HUES64 (cell line): ENCODE data around the gene FAM217A.
A peak's percentile ranks its signal among the peaks of the same experiment; 100 is the strongest.

Experiments used
- H3K27ac ChIP-seq: 2 replicates; pipeline ENCODE4 v1.7.0; 2013; ENCODE audit warnings: low read depth, low read length, inconsistent platforms
- H3K27me3 ChIP-seq: 2 replicates; pipeline ENCODE4 v1.6.1; 2013; ENCODE audit warnings: mild to moderate bottlenecking, low read length; ENCODE audit not compliant: insufficient read depth
- H3K36me3 ChIP-seq: 2 replicates; pipeline ENCODE4 v1.6.1; 2013; ENCODE audit warnings: mild to moderate bottlenecking, low read length; ENCODE audit not compliant: insufficient read depth
- H3K4me1 ChIP-seq: 2 replicates; pipeline ENCODE4 v1.6.1; 2013; ENCODE audit warnings: mild to moderate bottlenecking, low read length, moderate library complexity; ENCODE audit not compliant: insufficient read depth
- H3K4me3 ChIP-seq: 2 replicates; pipeline ENCODE4 v1.5.1; 2013; ENCODE audit warnings: mild to moderate bottlenecking, low read length, moderate library complexity
- H3K9ac ChIP-seq: 2 replicates; pipeline ENCODE4 v1.6.1; 2013; ENCODE audit warnings: mild to moderate bottlenecking, low read depth, low read length
- H3K9me3 ChIP-seq: 2 replicates; pipeline ENCODE4 v1.6.1; 2013; ENCODE audit warnings: low read depth, low read length; ENCODE audit not compliant: insufficient read depth
- WGBS: fragments of 150-250, 120-280 bp; methylation state at CpG from one replicate; pipeline ENCODE4 v1.1.7; 2013; ENCODE audit warnings: missing lambda C conversion rate; 5-methylcytosine and 5-hydroxymethylcytosine counted together

FAM217A gene

DNA sequence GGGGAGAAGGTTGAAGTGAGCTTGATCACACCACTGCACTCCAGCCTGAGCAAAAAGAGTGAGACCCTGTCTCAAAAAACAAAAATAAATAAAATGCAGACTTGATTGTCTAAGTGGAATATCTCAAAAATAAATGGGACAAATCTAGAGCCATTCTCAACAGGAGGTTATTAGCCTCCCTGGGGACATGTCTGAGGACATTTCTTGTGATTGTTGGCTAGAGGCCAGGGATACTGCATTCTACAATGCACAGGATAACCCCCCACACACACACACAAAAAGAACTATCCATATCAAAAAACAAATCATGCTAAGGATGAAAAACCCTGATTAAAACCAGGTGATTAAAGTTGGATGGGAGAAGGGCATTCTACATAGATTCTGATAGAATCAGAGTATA lies 37.5 kb downstream of the FAM217A start:
- H3K4me1 ChIP-seq, result no peaks in the 10 kb centered on the region
- H3K36me3 ChIP-seq, result peaks cover 96% of the 10 kb centered on the region
- H3K9me3 ChIP-seq, result no peaks in the 10 kb centered on the region
- no peak overlapping the region for H3K4me3 ChIP-seq
- H3K27me3 ChIP-seq, result no peaks in the 10 kb centered on the region
- H3K27ac ChIP-seq, result no peak overlapping the region
- H3K9ac ChIP-seq, result no peak overlapping the region

DNA sequence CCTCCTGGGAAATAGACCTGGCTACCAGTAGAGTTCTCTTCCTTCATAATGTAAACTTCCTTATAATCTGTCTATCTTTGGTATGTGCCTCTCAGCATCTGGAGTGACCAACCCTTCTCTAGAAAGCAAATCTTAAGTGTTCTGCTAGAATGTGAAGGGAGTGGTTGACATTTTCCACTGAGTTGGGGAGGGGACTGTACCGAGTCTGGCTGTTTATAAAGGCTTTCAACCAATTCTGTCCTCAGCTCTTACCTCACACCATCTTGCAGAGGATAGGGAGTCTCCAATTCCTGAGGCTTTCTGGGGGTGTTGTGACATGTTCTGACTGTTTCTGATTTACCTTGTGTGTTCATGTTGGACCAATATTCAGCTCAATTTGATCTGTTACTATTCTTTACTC lies 39.6 kb downstream of the FAM217A start:
- no peak overlapping the region for H3K9ac ChIP-seq
- no peak overlapping the region for H3K27ac ChIP-seq
- H3K36me3 ChIP-seq, result peaks cover 91% of the 10 kb centered on the region
- no peaks in the 10 kb centered on the region for H3K27me3 ChIP-seq
- WGBS, result no CpG with 5 or more reads among the region's 1 CpG
- H3K9me3 ChIP-seq, result no peaks in the 10 kb centered on the region
- no peaks in the 10 kb centered on the region for H3K4me1 ChIP-seq
- no peak overlapping the region for H3K4me3 ChIP-seq

DNA sequence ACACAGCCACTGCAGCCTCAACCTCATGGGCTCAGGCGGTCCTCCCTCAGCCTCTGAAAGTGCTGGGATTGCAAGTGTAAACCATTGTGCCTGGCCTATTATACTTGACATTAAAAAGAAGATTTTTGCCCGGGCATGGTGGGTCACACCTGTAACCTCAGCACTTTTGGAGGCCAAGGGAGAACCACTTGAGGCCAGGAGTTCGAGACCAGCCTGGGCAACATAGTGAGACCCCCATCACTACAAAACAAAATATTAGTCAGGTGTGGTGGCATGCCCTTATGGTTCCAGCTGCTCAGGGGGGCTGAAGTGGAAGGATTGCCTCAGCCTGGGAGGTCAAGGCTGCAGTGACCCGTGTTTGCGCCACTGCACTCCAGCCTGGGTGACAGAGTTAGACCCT lies 42.4 kb downstream of the FAM217A start:
- WGBS, result 98% methylated on average over 5 of the region's 5 CpGs

DNA sequence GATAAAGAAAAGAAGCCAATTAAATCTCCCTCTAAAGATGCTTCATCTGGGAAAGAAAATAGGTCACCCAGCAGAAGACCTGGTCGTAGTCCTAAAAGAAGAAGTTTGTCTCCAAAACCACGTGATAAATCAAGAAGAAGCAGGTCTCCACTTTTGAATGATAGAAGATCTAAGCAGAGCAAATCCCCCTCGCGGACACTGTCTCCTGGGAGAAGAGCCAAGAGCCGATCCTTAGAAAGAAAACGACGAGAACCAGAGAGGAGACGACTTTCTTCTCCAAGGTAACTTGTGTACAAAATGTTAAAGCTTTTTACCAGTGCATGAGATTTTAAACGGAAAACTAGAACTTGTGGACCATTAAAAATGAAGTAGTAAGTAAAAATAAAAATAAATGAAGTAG lies 46.5 kb downstream of the FAM217A start:
- WGBS, result 93% methylated on average over 9 of the region's 9 CpGs
- Histone ChIP-seq H3K9me3 (no peaks in the 10 kb centered on the region), H3K27me3 (no peaks in the 10 kb centered on the region), H3K27ac (no peak overlapping the region), H3K4me3 (no peak overlapping the region), H3K4me1 (peaks cover 6% of the 10 kb centered on the region; the same call in 1 of the 2 replicates), H3K36me3 (peaks cover 74% of the 10 kb centered on the region), H3K9ac (peak overlapping the region; percentile 17; the same call in 1 of the 2 replicates)

More for the DNA sequence above, 42.4 kb downstream of the FAM217A start:
- peaks cover 91% of the 10 kb centered on the region for H3K36me3 ChIP-seq
- H3K4me3 ChIP-seq, result no peak overlapping the region
- no peaks in the 10 kb centered on the region for H3K4me1 ChIP-seq
- no peak overlapping the region for H3K9ac ChIP-seq
- H3K9me3 ChIP-seq, result no peaks in the 10 kb centered on the region
- no peak overlapping the region for H3K27ac ChIP-seq
- no peaks in the 10 kb centered on the region for H3K27me3 ChIP-seq

DNA sequence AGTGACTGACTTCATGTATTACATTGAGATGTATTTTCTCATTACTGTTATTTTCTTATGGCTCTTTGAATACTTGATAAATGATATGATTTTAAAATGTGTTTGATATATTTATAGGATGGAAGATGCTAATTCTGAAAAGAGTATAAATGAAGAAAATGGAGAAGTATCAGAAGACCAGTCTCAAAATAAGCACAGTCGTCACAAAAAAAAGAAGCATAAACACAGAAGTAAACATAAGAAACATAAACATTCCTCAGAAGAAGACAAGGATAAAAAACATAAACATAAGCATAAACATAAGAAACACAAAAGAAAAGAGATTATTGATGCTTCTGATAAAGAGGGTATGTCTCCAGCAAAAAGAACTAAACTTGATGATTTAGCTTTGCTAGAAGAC lies 47.5 kb downstream of the FAM217A start:
- no peak overlapping the region for H3K27ac ChIP-seq
- no peaks in the 10 kb centered on the region for H3K9me3 ChIP-seq
- H3K27me3 ChIP-seq, result no peaks in the 10 kb centered on the region
- H3K9ac ChIP-seq, result no peak overlapping the region
- peaks cover 6% of the 10 kb centered on the region; the same call in 1 of the 2 replicates for H3K4me1 ChIP-seq
- peaks cover 64% of the 10 kb centered on the region for H3K36me3 ChIP-seq
- H3K4me3 ChIP-seq, result no peak overlapping the region
- WGBS, result 100% methylated on average over 1 of the region's 1 CpG

DNA sequence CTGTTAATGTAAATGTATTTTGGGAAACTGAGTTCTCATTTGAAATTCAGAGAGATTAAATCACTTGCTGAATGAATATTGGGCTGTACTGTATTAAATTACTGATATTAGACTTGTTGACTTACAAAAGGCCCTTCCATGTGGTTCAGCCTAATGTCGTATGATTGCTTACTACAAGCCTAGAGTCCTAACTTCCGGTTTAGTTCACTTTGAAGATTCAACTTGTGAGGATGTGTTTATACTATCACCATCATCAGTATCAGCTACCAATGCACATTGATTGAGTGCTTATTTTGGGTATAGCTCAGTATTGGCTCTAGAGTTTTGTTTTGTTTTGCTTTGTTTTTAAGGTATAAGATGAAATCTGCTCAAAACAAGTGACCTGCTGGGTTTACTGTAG lies 48.3 kb downstream of the FAM217A start:
- Histone ChIP-seq H3K36me3 (peaks cover 57% of the 10 kb centered on the region), H3K9ac (no peak overlapping the region), H3K9me3 (no peaks in the 10 kb centered on the region), H3K4me1 (peaks cover 6% of the 10 kb centered on the region; the same call in 1 of the 2 replicates), H3K4me3 (no peak overlapping the region), H3K27ac (no peak overlapping the region), H3K27me3 (no peaks in the 10 kb centered on the region)
- WGBS, result 100% methylated on average over 1 of the region's 2 CpGs

DNA sequence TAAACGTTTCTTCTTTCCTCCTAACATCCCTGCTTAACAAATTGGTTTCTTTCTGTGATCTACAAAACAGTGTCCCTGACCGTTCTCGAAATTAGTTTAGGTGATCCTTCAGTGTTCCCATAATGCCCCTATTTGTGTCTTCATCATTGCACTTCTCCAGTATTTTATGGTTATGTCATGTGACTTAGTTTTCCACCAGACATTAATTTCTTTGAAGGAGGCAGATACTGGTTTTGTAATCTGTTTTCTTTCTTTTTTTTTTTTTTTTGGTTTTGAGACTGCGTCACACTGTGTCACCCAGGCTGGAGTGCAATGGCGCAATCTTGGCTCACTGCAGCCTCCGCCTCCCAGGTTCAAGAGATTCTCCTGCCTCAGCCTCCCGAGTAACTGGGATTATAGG lies 49.2 kb downstream of the FAM217A start:
- Histone ChIP-seq H3K4me1 (peaks cover 10% of the 10 kb centered on the region; the same call in 1 of the 2 replicates), H3K36me3 (peaks cover 52% of the 10 kb centered on the region), H3K4me3 (no peak overlapping the region), H3K27ac (no peak overlapping the region), H3K27me3 (no peaks in the 10 kb centered on the region), H3K9ac (no peak overlapping the region), H3K9me3 (no peaks in the 10 kb centered on the region)
- WGBS, result 95% methylated on average over 7 of the region's 7 CpGs

DNA sequence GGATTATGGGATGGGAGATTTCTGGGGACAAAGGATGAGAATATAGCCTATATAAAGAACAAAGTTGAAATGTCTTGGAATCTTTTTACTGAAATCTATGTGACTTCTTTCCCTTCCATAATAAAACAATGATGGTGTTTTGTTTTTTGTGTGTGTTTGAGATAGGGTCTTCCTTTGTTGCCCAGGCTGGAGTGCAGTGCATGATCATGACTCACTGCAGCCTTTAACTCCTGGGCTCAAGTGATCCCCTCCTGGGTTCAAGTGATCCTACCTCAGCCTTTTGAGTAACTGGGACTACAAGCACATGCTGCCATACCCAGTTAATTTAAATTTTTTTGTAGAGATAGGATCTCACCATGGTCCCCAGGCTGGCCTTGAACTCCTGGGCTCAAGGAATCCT lies 50.9 kb downstream of the FAM217A start:
- H3K4me3 ChIP-seq, result no peak overlapping the region
- peaks cover 22% of the 10 kb centered on the region for H3K4me1 ChIP-seq
- H3K9me3 ChIP-seq, result no peaks in the 10 kb centered on the region
- H3K36me3 ChIP-seq, result peaks cover 42% of the 10 kb centered on the region
- 0 out of 2 replicates have a peak overlapping the region, but pooled peaks have one; percentile 23 for H3K27ac ChIP-seq
- no peak overlapping the region for H3K9ac ChIP-seq
- no peaks in the 10 kb centered on the region for H3K27me3 ChIP-seq

DNA sequence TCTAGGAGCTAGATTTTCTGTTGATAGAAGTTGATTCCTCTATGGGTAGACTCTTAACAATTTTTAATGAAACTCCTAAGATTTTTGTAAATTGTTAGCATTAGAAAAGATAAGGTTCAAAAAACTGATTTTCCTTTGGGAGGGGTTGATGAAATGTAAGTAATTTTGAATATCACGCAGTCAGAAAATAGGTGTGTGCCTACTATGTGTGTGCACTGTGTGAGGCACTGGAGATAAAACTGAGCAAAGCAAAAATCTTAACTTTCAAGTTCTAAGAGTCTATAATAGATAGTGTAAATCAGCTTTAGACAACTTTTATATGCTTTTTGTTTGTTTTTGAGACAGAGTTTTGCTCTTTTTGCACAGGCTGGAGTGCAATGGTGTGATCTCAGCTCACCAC lies 53.3 kb downstream of the FAM217A start:
- H3K4me3 ChIP-seq, result no peak overlapping the region
- H3K9ac ChIP-seq, result no peak overlapping the region
- peaks cover 28% of the 10 kb centered on the region for H3K4me1 ChIP-seq
- no peak overlapping the region for H3K27ac ChIP-seq
- H3K36me3 ChIP-seq, result peaks cover 20% of the 10 kb centered on the region
- H3K9me3 ChIP-seq, result no peaks in the 10 kb centered on the region
- WGBS, result 97% methylated on average over 1 of the region's 1 CpG
- no peaks in the 10 kb centered on the region for H3K27me3 ChIP-seq

DNA sequence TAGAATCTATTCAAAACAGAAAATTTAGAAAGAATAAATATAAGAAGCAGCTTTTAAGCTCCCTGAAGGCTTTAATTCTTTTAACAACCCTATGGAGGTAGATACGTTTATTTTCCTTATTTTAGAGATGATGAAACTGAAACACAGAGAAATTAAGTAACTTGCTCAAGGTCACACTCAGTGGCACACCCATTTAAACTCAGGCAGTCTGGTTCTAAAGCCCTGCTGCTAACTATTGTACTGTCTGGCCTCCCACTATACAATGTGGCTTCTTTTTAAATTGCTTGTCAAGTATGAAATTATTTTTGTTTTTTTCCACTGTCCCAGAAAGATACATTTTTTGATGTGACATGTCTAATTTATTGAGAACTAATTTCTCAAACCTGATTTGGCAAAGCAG lies 55.7 kb downstream of the FAM217A start:
- Histone ChIP-seq H3K27ac (no peak overlapping the region), H3K36me3 (peaks cover 14% of the 10 kb centered on the region), H3K4me3 (peak overlapping the region; percentile 99)

DNA sequence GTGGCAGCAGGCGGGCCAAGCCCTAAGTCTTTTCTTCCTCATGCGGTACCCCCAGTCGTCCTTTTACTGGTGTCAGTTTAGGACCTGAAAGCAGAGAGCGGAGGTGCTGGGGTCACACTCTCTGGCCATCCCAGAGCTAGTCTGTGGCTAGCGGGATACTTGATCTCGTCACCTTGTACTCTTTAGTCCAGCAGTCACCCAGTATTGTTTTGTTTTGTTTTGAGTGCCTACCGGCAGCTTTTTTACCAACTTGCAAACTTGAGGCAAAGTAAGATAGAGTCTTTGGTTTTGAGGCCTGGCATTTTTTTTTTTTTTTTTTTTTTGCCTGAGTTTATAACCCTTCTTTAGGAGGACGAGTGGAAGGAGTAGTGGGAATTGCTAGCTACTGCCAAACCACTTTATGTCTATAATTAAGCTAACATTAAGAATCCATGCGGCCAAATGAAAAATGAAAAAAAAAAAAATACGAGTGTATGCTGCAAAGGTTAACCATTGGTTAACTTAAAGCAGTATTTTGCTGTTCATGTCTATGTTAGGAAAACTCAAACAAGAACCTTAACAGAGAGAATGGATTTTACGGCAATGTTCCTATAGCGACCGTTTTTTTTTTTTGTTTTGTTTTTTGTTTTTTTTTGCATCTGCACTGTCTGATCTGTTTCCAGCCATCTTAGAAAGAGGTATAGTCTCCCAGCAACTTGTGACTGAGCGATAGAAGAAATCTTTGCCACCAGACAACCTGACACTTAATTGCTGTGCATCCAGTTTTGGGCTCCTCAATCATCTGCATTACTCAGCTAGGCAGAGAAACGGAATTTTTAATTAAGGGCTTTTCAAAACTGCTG lies 56.9 kb downstream of the FAM217A start:
- Histone ChIP-seq H3K27ac (peak overlapping the region; percentile 98), H3K36me3 (peaks cover 6% of the 10 kb centered on the region; the same call in 1 of the 2 replicates), H3K4me3 (peak overlapping the region; percentile 99), H3K4me1 (peaks cover 32% of the 10 kb centered on the region), H3K27me3 (no peaks in the 10 kb centered on the region), H3K9ac (peak overlapping the region; percentile 98), H3K9me3 (no peaks in the 10 kb centered on the region)
- 6% methylated on average over 14 of the region's 15 CpGs for WGBS

More for the DNA sequence above, 55.7 kb downstream of the FAM217A start:
- WGBS, result no CpG with 5 or more reads among the region's 1 CpG
- no peak overlapping the region for H3K9ac ChIP-seq
- no peaks in the 10 kb centered on the region for H3K9me3 ChIP-seq
- peaks cover 35% of the 10 kb centered on the region for H3K4me1 ChIP-seq
- no peaks in the 10 kb centered on the region for H3K27me3 ChIP-seq
